Esophagus muscularis mucosa (tissue), 4 donors: ENCODE data around the gene RPL18. TPM values are rescaled to one million over a fixed set of nuclear protein-coding genes. Genes with fewer than 3 reads are reported as not detected.

Experiments used
- DNase-seq: peaks from one replicate; pipeline ENCODE4 v3.0.0-alpha.2; 2017; ENCODE audit errors: extremely low spot score
- H3K27ac ChIP-seq, 4 donors: fragments of 200-600 bp; sonication (generic); replicated peaks in 1 of 4; 1 replicate in 3 of 4; 2 replicates in 1 of 4; pipeline ENCODE4 v1.5.1; 2016 to 2019; ENCODE audit warnings: mild to moderate bottlenecking in 1 of 4
- H3K27me3 ChIP-seq, 4 donors: fragments of 200-600 bp; sonication (generic); one replicate each; pipeline versions ENCODE4 v1.5.1 to v1.6.0; 2016 to 2019
- H3K36me3 ChIP-seq, 4 donors: fragments of 200-600 bp; sonication (generic); one replicate each; pipeline ENCODE4 v1.5.1; 2016 to 2019
- H3K4me1 ChIP-seq, 4 donors: fragments of 200-600 bp; sonication (generic); one replicate each; pipeline ENCODE4 v1.5.1; 2016 to 2019
- H3K4me3 ChIP-seq, 4 donors: fragments of 200-600 bp; sonication (generic); 1 replicate in 2 of 4; 2 replicates in 2 of 4; pipeline ENCODE4 v1.5.1; 2016 to 2019; ENCODE audit warnings: mild to moderate bottlenecking in 4 of 4, moderate library complexity in 1 of 4
- H3K9me3 ChIP-seq, 4 donors: fragments of 200-600 bp; sonication (generic); 1 replicate in 3 of 4; 2 replicates in 1 of 4; pipeline ENCODE4 v1.5.1; 2016 to 2019
- CTCF ChIP-seq, 3 experiments: fragments of 200-600 bp in 2 of 3; fragments of 450-650 bp in 1 of 3; sonication (generic) in 2 of 3; IDR thresholded peaks; one replicate each; pipeline ENCODE4 v1.5.1; 2017 to 2019; ENCODE audit warnings: antibody characterized with exemption in 3 of 3, mild to moderate bottlenecking in 2 of 3, moderate library complexity in 1 of 3
- EP300 ChIP-seq: sonication (generic); formaldehyde crosslinking; IDR thresholded peaks from one replicate; pipeline ENCODE4 v1.6.1; 2017; ENCODE audit warnings: antibody characterized with exemption
- POLR2A ChIP-seq: fragments of 450-650 bp; IDR thresholded peaks from one replicate; pipeline ENCODE4 v1.6.1; 2017; ENCODE audit warnings: antibody characterized with exemption, moderate library complexity, mild to moderate bottlenecking, low read depth
- POLR2AphosphoS5 ChIP-seq, 2 donors: sonication (generic); formaldehyde crosslinking; IDR thresholded peaks; one replicate each; pipeline ENCODE4 v1.6.1; 2017; ENCODE audit warnings: antibody characterized with exemption in 2 of 2
- WGBS: methylation state at CpG from one replicate; pipeline ENCODE4 v1.1.5; 2018; 5-methylcytosine and 5-hydroxymethylcytosine counted together
- intact Hi-C: fragments of 100-400 bp; cut with DNase I; formaldehyde crosslinking; loops from one replicate; pipeline ENCODE4 v1.15.1; 2023
- total RNA-seq, 4 donors: library from RNA; depleted of rRNA; stranded (reverse); fragments of >200 nt; gene quantifications; one replicate each; pipeline versions ENCODE4 v1.1.0 to v1.2.1, GENCODE V29; 2016

RPL18 gene
- total RNA-seq, 4 donors from 2014 or later = 1,298 to 2,105 (median 1,742) TPM

DNA sequence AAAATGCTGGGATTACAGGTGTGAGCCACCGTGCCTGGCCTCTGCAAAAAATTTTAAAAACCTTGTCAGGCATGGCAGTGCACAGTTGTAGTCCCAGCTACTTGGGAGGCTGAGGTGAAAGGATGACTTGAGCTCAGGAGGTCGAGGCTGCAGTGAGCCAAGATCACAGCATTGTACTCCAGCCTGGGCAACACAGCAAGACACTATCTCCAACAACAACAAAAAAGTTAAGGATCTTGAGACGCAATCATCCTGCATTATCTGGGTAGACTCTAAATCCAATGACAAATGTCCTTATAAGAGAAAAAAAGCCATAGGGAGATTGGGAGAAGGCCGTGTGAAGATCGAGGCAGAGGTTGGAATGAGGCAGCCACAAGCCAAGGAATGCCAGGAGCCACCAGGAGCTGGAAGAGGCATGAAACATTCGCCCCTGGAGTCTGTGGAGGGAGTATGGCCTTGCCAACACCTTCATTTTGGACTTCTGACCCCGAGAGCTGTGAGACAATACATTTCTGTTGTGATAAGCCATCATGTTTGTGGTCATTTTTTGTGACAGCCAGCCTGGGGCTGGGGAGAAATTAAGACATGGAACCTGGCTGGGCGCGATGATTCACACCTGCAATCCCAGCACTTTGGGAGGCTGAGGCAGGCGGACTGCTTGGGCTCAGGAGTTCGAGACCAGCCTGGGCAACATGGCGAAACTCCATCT is 32.1 kb upstream of the RPL18 start:
- TF ChIP-seq POLR2A (no peak), EP300 (no peak), CTCF (IDR thresholded peaks at IDR 0.05) (no peak)
- Histone ChIP-seq H3K27ac (no peak overlapping the region), H3K9me3 (no peaks in the 10 kb centered on the region), H3K4me3 (no peak overlapping the region), H3K27me3 (no peaks in the 10 kb centered on the region), H3K4me1 (peaks cover under 1 to 8% (median 5%) of the 10 kb centered on the region in 4 donors), H3K36me3 (no peaks in the 10 kb centered on the region)
- WGBS = 90% methylated on average over 12 of the region's 12 CpGs
- DNase-seq = no peak
- intact Hi-C loops = no loop called here

DNA sequence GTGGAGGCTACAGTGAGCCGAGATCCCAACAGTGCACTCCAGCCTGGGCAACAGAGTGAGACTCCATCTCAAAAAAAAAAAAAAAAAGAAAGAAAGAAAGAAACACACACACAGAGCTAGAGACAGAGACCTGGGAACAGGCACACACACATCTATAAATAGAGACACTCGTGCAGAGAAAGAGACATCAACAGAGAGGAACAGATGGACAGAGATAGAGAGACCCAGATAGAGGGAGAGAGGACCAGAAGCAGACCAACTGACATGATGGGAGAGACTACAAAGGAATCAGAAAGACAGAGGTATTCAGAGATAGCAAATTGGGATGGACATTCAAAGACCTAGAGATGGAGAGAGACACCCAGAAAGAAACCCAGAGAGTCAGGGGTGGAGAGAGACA is 29.2 kb upstream of the RPL18 start:
- Histone ChIP-seq H3K4me3 (no peak overlapping the region), H3K27me3 (no peaks in the 10 kb centered on the region), H3K4me1 (peaks cover 17 to 29% (median 26%) of the 10 kb centered on the region in 4 donors), H3K36me3 (no peaks in the 10 kb centered on the region), H3K27ac (no peak overlapping the region), H3K9me3 (no peaks in the 10 kb centered on the region)
- 72% methylated on average over 2 of the region's 2 CpGs for WGBS
- TF ChIP-seq POLR2AphosphoS5 (IDR thresholded peaks at IDR 0.05) = no peak
- no peak for TF ChIP-seq POLR2A
- no peak for TF ChIP-seq EP300
- TF ChIP-seq CTCF (IDR thresholded peaks at IDR 0.05) = no peak
- intact Hi-C loops = loop anchor here (10.0 kb wide), 2 partner anchors 147 to 197 kb away; no protein-coding TSS in a partner anchor
- no peak for DNase-seq

- intact Hi-C loops = loop anchor here (10.0 kb wide), 2 partner anchors 148 to 198 kb away; no protein-coding TSS in a partner anchor
- peaks cover 17 to 29% (median 26%) of the 10 kb centered on the region in 4 donors for H3K4me1 ChIP-seq
- no peak for TF ChIP-seq CTCF (IDR thresholded peaks at IDR 0.05)
- TF ChIP-seq EP300 = no peak
- no peak for TF ChIP-seq POLR2A
- no peak for TF ChIP-seq POLR2AphosphoS5 (IDR thresholded peaks at IDR 0.05)
- no peaks in the 10 kb centered on the region for H3K27me3 ChIP-seq
- no peak for DNase-seq
- H3K9me3 ChIP-seq = no peaks in the 10 kb centered on the region
- H3K4me3 ChIP-seq = peak overlapping the region; percentile 63 to 73 (median 67)
- peak overlapping the region; percentile 89 to 94 (median 91) for H3K27ac ChIP-seq
- H3K36me3 ChIP-seq = no peaks in the 10 kb centered on the region
- WGBS = 9% methylated on average over 10 of the region's 10 CpGs
Measured at GRCh38 chr19:48646722-48647216, 27.8 kb upstream of the RPL18 start.

GRCh38 chr19:48646001-48646721 is 27.2 kb upstream of the RPL18 start, which contains the start of gene CA11:
CA11 (minus strand) TSS chr19:48646187; CDS start chr19:48645632, 555 bp downstream.
- peaks cover 17 to 29% (median 26%) of the 10 kb centered on the region in 4 donors for H3K4me1 ChIP-seq
- H3K36me3 ChIP-seq = no peaks in the 10 kb centered on the region
- H3K9me3 ChIP-seq = no peaks in the 10 kb centered on the region
- intact Hi-C loops = loop anchor here (10.0 kb wide), 2 partner anchors 149 to 199 kb away; no protein-coding TSS in a partner anchor
- H3K4me3 ChIP-seq = peak within 1 kb of the TSS; percentile 63 to 73 (median 67)
- no peaks in the 10 kb centered on the region for H3K27me3 ChIP-seq
- peak; percentile 92 to 98 (median 96) for TF ChIP-seq CTCF (IDR thresholded peaks at IDR 0.05)
- no peak for TF ChIP-seq POLR2A
- TF ChIP-seq POLR2AphosphoS5 (IDR thresholded peaks at IDR 0.05) = peak; percentile 51 to 64
- TF ChIP-seq EP300 = no peak
- 1% methylated on average over 25 of the region's 33 CpGs for WGBS
- peak within 1 kb of the TSS; percentile 89 to 94 (median 91) for H3K27ac ChIP-seq
- DNase-seq = no peak
